Eye (tissue), 1 donor: Measurements from ENCODE around the gene RGS5.

Experiments used
- DNase-seq: peaks from one replicate; pipeline ENCODE4 v3.0.0-alpha.2; 2015

RGS5 gene

GRCh38 chr1:163178628-163179027 is 24.1 kb downstream of the RGS5 start:
- no peak for DNase-seq

- DNase-seq = no peak
Measured at GRCh38 chr1:163176797-163177196, 25.9 kb downstream of the RGS5 start.

- DNase-seq = peak; percentile 84
Measured at GRCh38 chr1:163174524-163175437, 27.9 kb downstream of the RGS5 start.

- no peak for DNase-seq
Measured at GRCh38 chr1:163173121-163173520, 29.6 kb downstream of the RGS5 start.

GRCh38 chr1:163172596-163172995 is 30.1 kb downstream of the RGS5 start:
- DNase-seq = no peak

DNA sequence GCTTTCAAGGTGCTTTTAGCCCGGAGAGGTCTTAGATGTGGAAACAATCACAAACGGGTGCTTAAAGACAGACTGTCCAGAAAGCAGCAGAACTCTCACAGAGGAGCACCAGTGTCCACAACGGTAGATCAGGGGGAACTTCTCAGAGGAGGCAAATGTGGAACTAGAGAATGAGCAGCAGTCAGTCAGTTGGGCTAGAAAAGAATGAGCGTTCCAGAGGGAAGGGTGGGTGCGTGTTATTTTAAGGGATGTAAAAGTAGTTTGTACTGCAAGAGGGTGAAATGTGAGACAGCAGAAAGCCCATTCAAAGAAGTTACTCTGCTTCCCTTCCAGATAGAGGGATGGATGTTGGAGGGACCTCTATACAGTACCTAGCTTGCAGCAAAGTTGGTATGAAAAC is 30.9 kb downstream of the RGS5 start:
- no peak for DNase-seq

- DNase-seq = no peak
Measured at GRCh38 chr1:163170975-163171676, 31.6 kb downstream of the RGS5 start.

GRCh38 chr1:163170331-163170730 is 32.4 kb downstream of the RGS5 start:
- DNase-seq = no peak

- DNase-seq = no peak
Measured at GRCh38 chr1:163169553-163169952, 33.2 kb downstream of the RGS5 start.

GRCh38 chr1:163168053-163168452 is 34.7 kb downstream of the RGS5 start:
- peak; percentile 29 for DNase-seq

- DNase-seq = no peak
Measured at GRCh38 chr1:163166886-163167555, 35.7 kb downstream of the RGS5 start.

DNA sequence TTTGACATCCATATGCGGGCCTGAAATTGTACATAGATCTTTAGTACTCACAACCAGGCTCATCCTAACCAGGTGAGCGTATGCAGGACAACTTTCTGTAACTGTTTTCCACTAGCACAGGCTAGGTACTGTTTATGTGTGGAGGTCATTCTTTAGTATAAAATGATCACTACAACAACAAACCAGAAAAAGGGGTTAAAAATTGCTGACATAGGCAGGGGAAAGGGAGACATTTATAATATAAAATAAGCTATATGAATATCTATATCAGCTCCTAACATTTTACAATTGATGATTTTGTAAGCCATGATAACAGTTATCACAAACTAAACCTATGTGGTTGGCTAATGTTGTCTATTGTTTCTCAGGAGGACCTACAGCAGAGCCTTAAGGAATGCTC is 37.6 kb downstream of the RGS5 start:
- no peak for DNase-seq

DNA sequence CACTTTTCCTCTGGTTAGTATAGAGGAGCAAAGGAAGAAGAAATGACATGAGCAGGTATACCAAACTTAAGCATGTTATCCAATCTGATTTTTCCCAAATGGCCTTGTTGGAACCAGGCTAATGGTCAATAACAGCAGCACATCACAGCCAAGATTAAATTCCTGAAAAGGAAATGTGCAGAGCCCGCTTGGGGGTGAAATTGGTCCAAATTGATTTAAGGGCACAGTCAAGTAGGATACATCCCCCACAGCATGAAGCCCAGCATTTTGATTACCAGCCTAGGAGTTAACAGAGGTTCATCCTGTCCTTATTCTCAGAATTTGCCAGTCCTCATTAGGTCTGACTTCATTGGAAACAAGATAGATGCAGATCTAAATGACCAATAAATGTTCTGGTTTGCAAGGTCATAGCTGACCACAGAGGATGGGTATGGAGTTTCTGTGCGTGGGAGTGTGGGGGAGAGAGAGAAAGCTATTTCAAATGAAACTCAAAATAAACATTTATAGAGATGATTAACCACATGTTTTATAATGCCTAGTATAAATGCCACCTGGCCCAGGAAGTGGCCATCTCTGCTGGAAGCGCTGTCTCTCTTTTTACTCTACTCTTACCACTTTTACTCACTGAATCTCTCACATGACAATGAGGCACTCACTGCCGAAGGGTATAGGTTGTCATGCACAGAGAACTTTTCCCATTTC is 38.7 kb downstream of the RGS5 start:
- DNase-seq = no peak

GRCh38 chr1:163163163-163163562 is 39.6 kb downstream of the RGS5 start:
- DNase-seq = no peak

- no peak for DNase-seq
Measured at GRCh38 chr1:163162381-163162914, 40.3 kb downstream of the RGS5 start.

- no peak for DNase-seq
Measured at GRCh38 chr1:163161841-163162240, 40.9 kb downstream of the RGS5 start.

GRCh38 chr1:163161337-163161736 is 41.4 kb downstream of the RGS5 start:
- DNase-seq = no peak

DNA sequence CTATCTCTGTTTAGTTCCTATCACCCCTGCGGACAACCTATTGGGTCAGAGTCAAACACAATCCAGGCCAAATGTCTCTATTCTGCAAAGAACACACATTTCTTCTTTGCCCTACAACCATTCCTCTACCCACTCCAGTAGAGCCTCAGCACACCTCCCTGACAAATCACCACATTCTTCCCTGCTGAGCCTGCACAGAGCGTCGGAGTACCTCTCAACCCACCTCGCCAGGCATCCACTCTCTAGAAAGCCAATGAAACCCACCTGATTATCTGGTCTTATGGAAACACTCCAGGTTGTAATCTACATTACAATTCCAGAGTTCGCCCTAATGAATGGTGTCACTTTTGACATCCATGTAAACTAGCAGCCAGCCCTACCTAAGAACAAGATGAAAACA is 47.1 kb downstream of the RGS5 start:
- DNase-seq = no peak

DNA sequence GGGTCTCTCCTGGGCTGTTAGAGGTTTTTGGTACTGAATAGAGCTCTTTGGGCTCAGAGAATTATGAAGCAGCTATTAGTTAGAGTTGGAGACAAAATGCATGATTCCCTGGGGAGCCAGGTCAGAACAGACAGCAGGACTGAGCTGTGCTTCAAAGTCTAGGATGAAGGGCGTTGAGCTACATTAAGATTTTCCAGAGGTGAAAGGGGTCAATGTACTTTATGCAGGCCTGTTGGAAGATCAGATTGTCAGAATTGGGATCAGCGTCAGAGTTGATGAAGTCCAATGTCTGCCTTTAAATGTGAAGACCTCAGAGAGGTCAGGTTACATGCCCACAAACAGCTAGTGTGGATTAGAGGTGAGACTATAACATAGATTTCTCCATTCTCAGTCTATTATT is 53.8 kb downstream of the RGS5 start:
- DNase-seq = no peak

- DNase-seq = no peak
Measured at GRCh38 chr1:163147019-163147418, 55.7 kb downstream of the RGS5 start.

- no peak for DNase-seq
Measured at GRCh38 chr1:163145435-163145834, 57.3 kb downstream of the RGS5 start.

DNA sequence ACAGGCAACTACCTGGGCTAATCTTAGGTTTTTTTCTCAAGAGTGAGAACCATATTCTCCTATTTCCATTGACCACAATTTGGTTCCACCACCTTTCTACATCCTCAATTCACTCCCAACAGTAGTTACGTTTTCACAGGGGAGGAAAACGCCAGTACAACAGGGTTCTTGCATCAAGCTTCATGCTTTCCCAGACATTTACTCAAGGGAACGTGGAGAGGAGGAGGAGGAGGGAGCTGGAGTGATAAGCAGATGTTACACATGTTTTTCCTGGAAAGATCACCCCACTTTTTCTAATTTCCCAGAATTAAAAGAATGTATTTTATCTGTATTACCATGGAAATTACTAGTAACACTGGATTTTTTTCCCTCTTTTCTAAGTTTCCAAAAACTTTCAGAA is 58.3 kb downstream of the RGS5 start:
- no peak for DNase-seq

DNA sequence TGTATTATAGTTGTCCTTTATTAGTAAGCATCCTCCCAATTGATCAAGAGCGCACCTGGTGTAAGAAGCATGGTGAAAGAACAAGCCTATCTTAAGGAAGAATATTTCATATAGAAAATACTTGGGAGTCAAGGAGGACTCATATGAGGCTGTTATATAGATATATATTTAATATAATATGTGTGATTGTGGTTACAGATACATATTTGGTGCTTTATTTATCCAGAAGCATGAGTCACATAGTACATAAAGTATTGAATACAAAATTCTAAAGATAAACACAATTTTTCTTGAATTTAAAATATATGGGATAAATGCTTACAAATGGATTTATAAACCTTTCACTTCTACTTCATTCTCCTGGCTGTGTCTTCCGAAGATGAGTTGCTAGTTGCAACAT is 60.6 kb downstream of the RGS5 start:
- no peak for DNase-seq
